GM12872 (cell line): ENCODE measurements around the gene HPGD.

Source experiments
- CTCF ChIP-seq: IDR thresholded peaks from 3 replicates; pipeline ENCODE4 v1.5.1; 2011; ENCODE audit warnings: low read depth, mild to moderate bottlenecking, low read length, moderate library complexity; ENCODE audit not compliant: insufficient read depth

HPGD gene

GRCh38 chr4:174553828-174554227, 31.5 kb upstream of the HPGD start:
- TF ChIP-seq CTCF: no peak

- TF ChIP-seq CTCF: no peak
Observed at GRCh38 chr4:174553031-174553430, 30.7 kb upstream of the HPGD start.

- no peak for TF ChIP-seq CTCF
Observed at GRCh38 chr4:174550541-174550940, 28.3 kb upstream of the HPGD start.

GRCh38 chr4:174549721-174550120, 27.4 kb upstream of the HPGD start:
- TF ChIP-seq CTCF: no peak

- TF ChIP-seq CTCF: no peak
Observed at GRCh38 chr4:174545268-174545667, 23.0 kb upstream of the HPGD start.

GRCh38 chr4:174544496-174544895, 22.2 kb upstream of the HPGD start:
- no peak for TF ChIP-seq CTCF

- TF ChIP-seq CTCF: no peak
Observed at GRCh38 chr4:174540175-174540574, 17.9 kb upstream of the HPGD start.

GRCh38 chr4:174539571-174539970, 17.3 kb upstream of the HPGD start:
- TF ChIP-seq CTCF: no peak
